Measurements from ENCODE around the gene COL4A3. TPM values are rescaled to one million over a fixed set of nuclear protein-coding genes. Genes with fewer than 3 reads are reported as not detected.

Gene COL4A3
- polyA plus RNA-seq, 1 donor from 2014 or later, result 0.10 TPM

- Histone ChIP-seq H3K27ac (ENCODE audit: low read length) (no peak overlapping the region), H2AFZ (ENCODE audit: low read depth, low read length) (no peak overlapping the region), H3K36me3 (ENCODE audit: insufficient read depth, low read length) (no peaks in the 10 kb centered on the region), H3K79me2 (replicated peaks; ENCODE audit: insufficient read depth, low read length) (no peaks in the 10 kb centered on the region), H4K20me1 (ENCODE audit: insufficient read depth) (no peaks in the 10 kb centered on the region), H3K9me2 (ENCODE audit: insufficient read depth, low read length) (no peaks in the 10 kb centered on the region), H3F3A (ENCODE audit: insufficient read depth, low read length, poor library complexity, severe bottlenecking) (no peaks in the 10 kb centered on the region), H3K27me3 (ENCODE audit: insufficient read depth, low read depth, low read length) (no peaks in the 10 kb centered on the region), H3K4me2 (ENCODE audit: low read length) (no peak overlapping the region), H3K9me3 (ENCODE audit: low read length) (no peaks in the 10 kb centered on the region), H3K9ac (ENCODE audit: low read length) (no peak overlapping the region), H3K4me3 (ENCODE audit: low read length) (no peak overlapping the region)
- no peak for TF ChIP-seq MXI1 (conservative IDR thresholded peaks at IDR 0.05; ENCODE audit: poor library complexity, severe bottlenecking)
- TF ChIP-seq EP300 (conservative IDR thresholded peaks at IDR 0.05; ENCODE audit: poor library complexity, severe bottlenecking), result no peak
- no peak for TF ChIP-seq CTCF (IDR thresholded peaks at IDR 0.05; ENCODE audit: poor library complexity, severe bottlenecking)
- no peak for TF ChIP-seq TAF1 (IDR thresholded peaks at IDR 0.05; ENCODE audit: low read depth)
- TF ChIP-seq SMC3 (conservative IDR thresholded peaks at IDR 0.05; ENCODE audit: poor library complexity), result no peak
- TF ChIP-seq REST (IDR thresholded peaks at IDR 0.05; ENCODE audit: borderline replicate concordance), result no peak
- TF ChIP-seq RAD21 (conservative IDR thresholded peaks at IDR 0.05), result no peak
- TF ChIP-seq EZH2 (IDR thresholded peaks at IDR 0.05; ENCODE audit: borderline replicate concordance, insufficient read depth, low read length, poor library complexity, severe bottlenecking), result no peak
Measured at GRCh38 chr2:227188292-227188691, 23.9 kb downstream of the COL4A3 start.

- Histone ChIP-seq H3K79me2 (replicated peaks; ENCODE audit: insufficient read depth, low read length) (no peaks in the 10 kb centered on the region), H3K27me3 (ENCODE audit: insufficient read depth, low read depth, low read length) (no peaks in the 10 kb centered on the region), H3K9me2 (ENCODE audit: insufficient read depth, low read length) (no peaks in the 10 kb centered on the region), H3K4me3 (ENCODE audit: low read length) (no peak overlapping the region), H3K9ac (ENCODE audit: low read length) (no peak overlapping the region), H3K36me3 (ENCODE audit: insufficient read depth, low read length) (no peaks in the 10 kb centered on the region), H3K27ac (ENCODE audit: low read length) (no peak overlapping the region), H3F3A (ENCODE audit: insufficient read depth, low read length, poor library complexity, severe bottlenecking) (no peaks in the 10 kb centered on the region), H3K9me3 (ENCODE audit: low read length) (no peaks in the 10 kb centered on the region), H3K4me2 (ENCODE audit: low read length) (no peak overlapping the region), H2AFZ (ENCODE audit: low read depth, low read length) (no peak overlapping the region), H4K20me1 (ENCODE audit: insufficient read depth) (no peaks in the 10 kb centered on the region)
- TF ChIP-seq CTCF (IDR thresholded peaks at IDR 0.05; ENCODE audit: poor library complexity, severe bottlenecking) (no peak), MXI1 (conservative IDR thresholded peaks at IDR 0.05; ENCODE audit: poor library complexity, severe bottlenecking) (no peak), POLR2AphosphoS5 (IDR thresholded peaks at IDR 0.05) (no peak), EP300 (conservative IDR thresholded peaks at IDR 0.05; ENCODE audit: poor library complexity, severe bottlenecking) (no peak), EZH2 (IDR thresholded peaks at IDR 0.05; ENCODE audit: borderline replicate concordance, insufficient read depth, low read length, poor library complexity, severe bottlenecking) (no peak), RAD21 (conservative IDR thresholded peaks at IDR 0.05) (no peak), TAF1 (IDR thresholded peaks at IDR 0.05; ENCODE audit: low read depth) (no peak), REST (IDR thresholded peaks at IDR 0.05; ENCODE audit: borderline replicate concordance) (no peak), SMC3 (conservative IDR thresholded peaks at IDR 0.05; ENCODE audit: poor library complexity) (no peak)
Measured at GRCh38 chr2:227191367-227191766, 26.9 kb downstream of the COL4A3 start.

Measured in neural cell (in vitro differentiated cells).